ENCODE measurements around the gene ADTRP. TPM values are rescaled to one million over a fixed set of nuclear protein-coding genes. Genes with fewer than 3 reads are reported as not detected.

ADTRP gene
- total RNA-seq, 2 experiments from 2014 or later, result not detected

GRCh38 chr6:11714116-11714797 is 64.3 kb downstream of the ADTRP start:
- Histone ChIP-seq H2AFZ (ENCODE audit: low read length) (no peak overlapping the region), H3K4me1 (ENCODE audit: insufficient read depth, low read length, poor library complexity, severe bottlenecking) (no peaks in the 10 kb centered on the region), H3K36me3 (ENCODE audit: insufficient read depth, low read length) (no peaks in the 10 kb centered on the region), H3K27ac (ENCODE audit: low read depth, low read length, poor library complexity, severe bottlenecking) (no peak overlapping the region), H4K20me1 (ENCODE audit: insufficient read depth, low read length) (no peaks in the 10 kb centered on the region), H3K4me3 (ENCODE audit: low read depth, low read length, poor library complexity, severe bottlenecking) (no peak overlapping the region), H3K4me2 (ENCODE audit: low read length) (no peak overlapping the region), H3K9me3 (ENCODE audit: low read length) (no peaks in the 10 kb centered on the region), H3K9me2 (ENCODE audit: insufficient read depth, low read length) (no peaks in the 10 kb centered on the region), H3K79me2 (ENCODE audit: insufficient read depth, low read depth, low read length) (no peaks in the 10 kb centered on the region)
- no peak for DNase-seq (ENCODE audit: low spot score)
- ChIA-PET POLR2A (interaction anchor here (0.6 kb wide), 1 partner anchor 26 kb away, joined by 4 read pairs; no protein-coding TSS in a partner anchor), CTCF (ENCODE audit: unreplicated experiment) (no interaction called here)
- intact Hi-C loops (cut with micrococcal nuclease; ENCODE audit: unreplicated experiment), result no loop called here
- no TSS peak for BruUV-seq (replicated peaks)
- TF ChIP-seq CTCF (conservative IDR thresholded peaks at IDR 0.05; ENCODE audit: low read length) (no peak), EZH2phosphoT487 (IDR thresholded peaks at IDR 0.05; ENCODE audit: borderline replicate concordance, low read depth, low read length) (no peak)

- Histone ChIP-seq H3K4me2 (ENCODE audit: low read length) (no peak overlapping the region), H3K9me2 (ENCODE audit: insufficient read depth, low read length) (no peaks in the 10 kb centered on the region), H3K79me2 (ENCODE audit: insufficient read depth, low read depth, low read length) (no peaks in the 10 kb centered on the region), H3K36me3 (ENCODE audit: insufficient read depth, low read length) (no peaks in the 10 kb centered on the region), H3K27ac (ENCODE audit: low read depth, low read length, poor library complexity, severe bottlenecking) (no peak overlapping the region), H3K9me3 (ENCODE audit: low read length) (no peaks in the 10 kb centered on the region), H3K4me3 (ENCODE audit: low read depth, low read length, poor library complexity, severe bottlenecking) (no peak overlapping the region), H2AFZ (ENCODE audit: low read length) (no peak overlapping the region), H4K20me1 (ENCODE audit: insufficient read depth, low read length) (no peaks in the 10 kb centered on the region), H3K4me1 (ENCODE audit: insufficient read depth, low read length, poor library complexity, severe bottlenecking) (no peaks in the 10 kb centered on the region)
- POLR2A ChIA-PET, result no interaction called here
- no peak for TF ChIP-seq EZH2phosphoT487 (IDR thresholded peaks at IDR 0.05; ENCODE audit: borderline replicate concordance, low read depth, low read length)
- no peak for TF ChIP-seq CTCF (conservative IDR thresholded peaks at IDR 0.05; ENCODE audit: low read length)
- CTCF ChIA-PET (ENCODE audit: unreplicated experiment), result no interaction called here
- no peak for DNase-seq (ENCODE audit: low spot score)
- intact Hi-C loops (cut with micrococcal nuclease; ENCODE audit: unreplicated experiment), result no loop called here
- BruUV-seq (replicated peaks), result no TSS peak
Observed at GRCh38 chr6:11712760-11713159, 65.8 kb downstream of the ADTRP start.

GRCh38 chr6:11711984-11712711 is 66.5 kb downstream of the ADTRP start:
- H3K79me2 ChIP-seq (ENCODE audit: insufficient read depth, low read depth, low read length), result no peaks in the 10 kb centered on the region
- ChIA-PET CTCF (ENCODE audit: unreplicated experiment) (no interaction called here), POLR2A (no interaction called here)
- H3K36me3 ChIP-seq (ENCODE audit: insufficient read depth, low read length), result no peaks in the 10 kb centered on the region
- no peaks in the 10 kb centered on the region for H3K4me1 ChIP-seq (ENCODE audit: insufficient read depth, low read length, poor library complexity, severe bottlenecking)
- H3K4me2 ChIP-seq (ENCODE audit: low read length), result no peak overlapping the region
- H3K27ac ChIP-seq (ENCODE audit: low read depth, low read length, poor library complexity, severe bottlenecking), result no peak overlapping the region
- H3K9me2 ChIP-seq (ENCODE audit: insufficient read depth, low read length), result no peaks in the 10 kb centered on the region
- H3K9me3 ChIP-seq (ENCODE audit: low read length), result no peaks in the 10 kb centered on the region
- TF ChIP-seq CTCF (conservative IDR thresholded peaks at IDR 0.05; ENCODE audit: low read length) (no peak), EZH2phosphoT487 (IDR thresholded peaks at IDR 0.05; ENCODE audit: borderline replicate concordance, low read depth, low read length) (no peak)
- H3K4me3 ChIP-seq (ENCODE audit: low read depth, low read length, poor library complexity, severe bottlenecking), result no peak overlapping the region
- DNase-seq (ENCODE audit: low spot score), result no peak
- no peak overlapping the region for H2AFZ ChIP-seq (ENCODE audit: low read length)
- H4K20me1 ChIP-seq (ENCODE audit: insufficient read depth, low read length), result no peaks in the 10 kb centered on the region
- intact Hi-C loops (cut with micrococcal nuclease; ENCODE audit: unreplicated experiment), result no loop called here
- BruUV-seq (replicated peaks), result no TSS peak

All from OCI-LY7 (cell line).